K562 (cell line): ENCODE results near the gene NHLRC2. TPM values are rescaled to one million over a fixed set of nuclear protein-coding genes. Genes with fewer than 3 reads are reported as not detected.
A peak's percentile ranks its signal among the peaks of the same experiment; 100 is the strongest.

ENCODE experiments used
- ATAC-seq: fragments of 200-7000 bp; cut with Tn5 transposase; 3 replicates; pipeline ENCODE4 v1.9.1; 2020; ENCODE audit warnings: moderate library complexity
- BruUV-seq: library from RNA; stranded (reverse); fragments of 400-500 nt; replicated peaks from 2 replicates; lab custom pipeline; 2021; lab: Mats Ljungman, UMichigan
- CTCF ChIA-PET: fragments of 300-600 bp; formaldehyde crosslinking; extraction: SDS; loops from one replicate; lab custom pipeline; 2021; ENCODE audit warnings: low intra/inter-chr PET ratio; lab: Yijun Ruan, JAX
- POLR2A ChIA-PET: fragments of 300-600, 350-650 bp; sonication (Branson Sonifier 250); formaldehyde crosslinking; extraction: SDS; loops from one replicate; lab custom pipeline; 2021; ENCODE audit warnings: antibody characterized with exemption, inconsistent platforms; lab: Yijun Ruan, JAX
- DNase-seq, 4 experiments: peaks; one replicate each; pipeline versions ENCODE4 v3.0.0 to v3.0.0-alpha.2; 2011 to 2018; ENCODE audit warnings: low spot score in 3 of 4, mixed read lengths in 3 of 4; ENCODE audit errors: extremely low read depth in 1 of 4
- FAIRE-seq: peaks from 2 replicates; lab custom pipeline; 2011; peaks lifted over from hg19 to GRCh38; lab: Jason Lieb, UNC
- H2AFZ ChIP-seq: 2 replicates; pipeline ENCODE4 v1.6.0; 2011; ENCODE audit warnings: low read depth, low read length, control low read depth, inconsistent platforms
- H3K27ac ChIP-seq: fragments of 200-600 bp; 3 replicates; pipeline ENCODE4 v1.8.0; 2011; ENCODE audit warnings: low read depth, mild to moderate bottlenecking, control low read depth, inconsistent platforms, low read length, moderate library complexity, mixed read lengths; ENCODE audit errors: extremely low read depth
- H3K27me3 ChIP-seq, 2 experiments: fragments of 300-600 bp in 1 of 2; 2 replicates in 1 of 2; 3 replicates in 1 of 2; pipeline versions ENCODE4 v1.6.0 to v1.8.0; 2011; ENCODE audit warnings: inconsistent platforms in 2 of 2, low read length in 2 of 2, mild to moderate bottlenecking in 1 of 2, mixed read lengths in 1 of 2, moderate library complexity in 1 of 2; ENCODE audit not compliant: control insufficient read depth in 2 of 2, insufficient read depth in 2 of 2
- H3K36me3 ChIP-seq: fragments of 300-600 bp; 3 replicates; pipeline ENCODE4 v1.8.0; 2011; ENCODE audit warnings: mild to moderate bottlenecking, low read length, inconsistent platforms; ENCODE audit not compliant: control insufficient read depth, insufficient read depth
- H3K4me1 ChIP-seq, 2 experiments: fragments of 200-600 bp in 1 of 2; replicated peaks in 1 of 2; 2 replicates in 1 of 2; 3 replicates in 1 of 2; pipeline versions ENCODE4 v1.5.1 to v1.8.0; 2011; ENCODE audit warnings: inconsistent platforms in 2 of 2, low read length in 2 of 2, mild to moderate bottlenecking in 1 of 2, mixed read lengths in 1 of 2, moderate library complexity in 1 of 2; ENCODE audit not compliant: control insufficient read depth in 2 of 2, insufficient read depth in 2 of 2
- H3K4me2 ChIP-seq: 2 replicates; pipeline ENCODE4 v1.6.1; 2011; ENCODE audit warnings: low read length, control low read depth, inconsistent platforms, mixed read lengths; ENCODE audit not compliant: insufficient read depth
- H3K4me3 ChIP-seq: fragments of 200-600 bp; sonication (generic), shearing (Covaris generic); 2 replicates; pipeline ENCODE4 v1.5.1; 2016; ENCODE audit warnings: control low read depth, inconsistent platforms
- H3K79me2 ChIP-seq: fragments of 200-600 bp; 3 replicates; pipeline ENCODE4 v1.8.0; 2011; ENCODE audit warnings: low read length, inconsistent platforms; ENCODE audit not compliant: control insufficient read depth, insufficient read depth
- H3K9ac ChIP-seq, 2 experiments: 2 replicates each; pipeline versions ENCODE4 v1.6.0 to v1.6.1; 2011; ENCODE audit warnings: low read depth in 2 of 2, low read length in 2 of 2, control low read depth in 1 of 2, inconsistent platforms in 1 of 2, mild to moderate bottlenecking in 1 of 2, mixed read lengths in 1 of 2; ENCODE audit not compliant: insufficient read depth in 1 of 2
- H3K9me1 ChIP-seq: one replicate; pipeline ENCODE4 v1.6.0; 2011; ENCODE audit warnings: inconsistent platforms, mild to moderate bottlenecking, low read length, moderate library complexity; ENCODE audit not compliant: control insufficient read depth, insufficient read depth
- H3K9me3 ChIP-seq: replicated peaks from 2 replicates; pipeline ENCODE4 v1.5.1; 2011; ENCODE audit warnings: low read depth, low read length, inconsistent platforms; ENCODE audit not compliant: control insufficient read depth, insufficient read depth
- H4K20me1 ChIP-seq: replicated peaks from 2 replicates; pipeline ENCODE4 v1.6.1; 2011; ENCODE audit warnings: low read length, inconsistent platforms, mixed read lengths; ENCODE audit not compliant: control insufficient read depth, insufficient read depth
- CBFA2T3 ChIP-seq: fragments of 450-650 bp; IDR thresholded peaks from 2 replicates; pipeline ENCODE4 v1.6.1; 2017
- ETV6 ChIP-seq, 3 experiments: fragments of 150-350 bp in 1 of 3; sonication (generic) in 1 of 3; formaldehyde crosslinking in 1 of 3; IDR thresholded peaks; 2 replicates each; pipeline versions ENCODE4 v1.6.1 to v1.8.0; 2014 to 2022; ENCODE audit warnings: borderline replicate concordance in 2 of 3, low read depth in 2 of 3, antibody characterized with exemption in 1 of 3, low read length in 1 of 3, mild to moderate bottlenecking in 1 of 3, missing genetic modification reagents in 1 of 3
- HDAC1 ChIP-seq, 2 experiments: fragments of 450-650 bp; IDR thresholded peaks; 2 replicates each; pipeline ENCODE4 v1.6.1; 2016 to 2017; ENCODE audit warnings: inconsistent platforms in 1 of 2, mild to moderate bottlenecking in 1 of 2, moderate library complexity in 1 of 2
- MAFG ChIP-seq: fragments of 450-650 bp; conservative IDR thresholded peaks from 2 replicates; pipeline ENCODE4 v1.6.1; 2016; ENCODE audit warnings: missing genetic modification characterization, missing compliant biosample characterization
- RBBP5 ChIP-seq: fragments of 200-600 bp; sonication (generic); IDR thresholded peaks from 2 replicates; pipeline ENCODE4 v1.6.1; 2012; ENCODE audit warnings: borderline replicate concordance, mild to moderate bottlenecking, low read length, control low read depth, inconsistent platforms; ENCODE audit not compliant: insufficient read depth, poor library complexity, severe bottlenecking
- ZNF431 ChIP-seq: sonication (generic); formaldehyde crosslinking; IDR thresholded peaks from 2 replicates; pipeline ENCODE4 v1.8.0; 2022; ENCODE audit warnings: mild to moderate bottlenecking, missing genetic modification reagents
- ZNF639 ChIP-seq, 2 experiments: fragments of 200-800 bp in 1 of 2; sonication (Bioruptor generic) in 1 of 2; sonication (generic) in 1 of 2; formaldehyde crosslinking in 1 of 2; IDR thresholded peaks in 1 of 2; conservative IDR thresholded peaks in 1 of 2; 2 replicates each; pipeline versions ENCODE4 v1.5.0 to v1.6.1; 2016 to 2020; ENCODE audit warnings: missing compliant biosample characterization in 1 of 2, missing genetic modification characterization in 1 of 2, missing genetic modification reagents in 1 of 2
- ZNF76 ChIP-seq: fragments of 250-450 bp; sonication (Bioruptor Pico); IDR thresholded peaks from 2 replicates; pipeline ENCODE4 v1.4.0; 2020; ENCODE audit warnings: mild to moderate bottlenecking, moderate library complexity, borderline replicate concordance
- WGBS: fragments of 100-300 bp; shearing (Covaris generic); methylation state at CpG from one replicate; pipeline ENCODE4 v1.1.6; 2016; ENCODE audit warnings: low coverage, mixed read lengths; ENCODE audit not compliant: insufficient coverage; ENCODE audit errors: missing lambda C conversion rate; 5-methylcytosine and 5-hydroxymethylcytosine counted together
- in situ Hi-C: fragments of 300-500 bp; cut with MboI; formaldehyde crosslinking; loops from 4 replicates; pipeline ENCODE4 v1.15.0; 2018; ENCODE audit warnings: inconsistent platforms, mixed read lengths
- intact Hi-C: fragments of 100-400 bp; cut with micrococcal nuclease; formaldehyde crosslinking; loops from 2 replicates; pipeline ENCODE4 v1.14.2; 2022
- polyA plus RNA-seq, 8 experiments: library from polyadenylated mRNA; depleted of rRNA in 4 of 8; stranded (reverse) in 5 of 8; unstranded in 3 of 8; fragments of >200 nt; fragmentation: Nextera tagmentation in 2 of 8; fragmentation: Illumina TruSeq in 1 of 8; extraction: Ambion mirVana in 2 of 8; extraction: Trizol in 1 of 8; gene quantifications; 2 replicates each; pipeline versions ENCODE4 v1.2.1 to v1.2.3, GENCODE V29; 2011 to 2014; ENCODE audit warnings: inconsistent platforms in 1 of 8, missing spikeins in 1 of 8
- total RNA-seq, 7 experiments: library from RNA; depleted of rRNA in 6 of 7; stranded (reverse); fragments of >200 nt in 6 of 7; fragmentation: Illumina TruSeq in 2 of 7; extraction: Trizol in 2 of 7; gene quantifications; 2 replicates each; pipeline versions ENCODE4 v1.2.1 to v1.2.3, GENCODE V29; 2011 to 2021; ENCODE audit warnings: low replicate concordance in 1 of 7

Gene NHLRC2
- total and polyA plus RNA-seq, 9 of the 15 experiments (the other 6 are each of a cell fraction or from before 2014, with no cell fraction given): 1.5 to 22.4 (median 10.3) TPM

DNA sequence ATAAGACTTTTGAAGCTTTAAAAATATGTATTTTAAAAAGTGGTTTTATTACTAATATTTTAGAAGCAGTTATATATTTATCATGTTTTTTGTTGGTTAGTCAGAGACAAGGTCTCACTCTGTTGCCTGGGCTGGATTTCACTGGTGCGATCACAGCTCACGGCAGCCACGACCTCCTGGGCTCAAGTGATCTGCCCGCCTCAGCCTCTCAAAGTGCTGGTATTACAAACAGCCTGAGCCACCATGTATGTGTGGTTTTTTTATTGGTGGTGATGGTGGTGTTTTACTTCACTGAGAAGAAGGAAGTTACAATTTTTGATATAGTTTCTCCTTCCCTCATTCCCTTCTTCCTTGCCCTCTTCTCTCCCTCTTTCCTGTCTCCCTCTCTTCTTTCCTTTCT lies 13.4 kb downstream of the NHLRC2 start:
- DNase-seq (no peak), FAIRE-seq (no peak), ATAC-seq (peak; percentile 55; the same call in 2 of the 3 replicates)
- H3K27me3 ChIP-seq: no peaks in the 10 kb centered on the region
- no peak overlapping the region for H2AFZ ChIP-seq
- POLR2A ChIA-PET: interaction anchor here (0.9 kb wide), 1 partner anchor 9 kb away, joined by 3 read pairs; no protein-coding TSS in a partner anchor
- CTCF ChIA-PET: no interaction called here
- no peak overlapping the region for H3K27ac ChIP-seq
- H3K4me1 ChIP-seq: peaks cover 5 to 7% of the 10 kb centered on the region in 2 experiments; a peak in 4 of 5 replicates
- H3K4me3 ChIP-seq: no peak overlapping the region
- intact Hi-C loops (no loop called here), in situ Hi-C loops (no loop called here)
- H3K36me3 ChIP-seq: peaks cover 39% of the 10 kb centered on the region; the same call in 2 of the 3 replicates
- no peak for TF ChIP-seq RBBP5
- TF ChIP-seq ZNF76: no peak
- no peak for TF ChIP-seq ETV6 (IDR thresholded peaks at IDR 0.05; ENCODE audit: borderline replicate concordance in 1 of 2, low read depth in 2 of 2, low read length in 1 of 2)
- TF ChIP-seq ETV6 (CRISPR knock-in tag; IDR thresholded peaks at IDR 0.05; ENCODE audit: borderline replicate concordance): no peak
- no peak for TF ChIP-seq ZNF639 (CRISPR knock-in tag; conservative IDR thresholded peaks at IDR 0.05 in 1 of 2, IDR thresholded peaks at IDR 0.05 in 1 of 2)
- TF ChIP-seq CBFA2T3: no peak
- no peak for TF ChIP-seq ZNF431
- TF ChIP-seq MAFG (tag): no peak
- TF ChIP-seq HDAC1 (IDR thresholded peaks at IDR 0.05): no peak
- no TSS peak for BruUV-seq
- 0 out of 2 replicates have a peak overlapping the region, but pooled peaks have one; percentile 52 for H3K4me2 ChIP-seq
- H3K9me3 ChIP-seq: peaks cover 5% of the 10 kb centered on the region; the same call in 1 of the 2 replicates
- 84% methylated on average over 4 of the region's 4 CpGs for WGBS
- no peaks in the 10 kb centered on the region for H3K9me1 ChIP-seq
- no peak overlapping the region; a peak in 1 of 4 replicates for H3K9ac ChIP-seq
- peaks cover 50% of the 10 kb centered on the region for H3K79me2 ChIP-seq
- H4K20me1 ChIP-seq: no peaks in the 10 kb centered on the region
